Adrenal gland (tissue), 5 donors: ENCODE results near the gene ZDHHC18.

ENCODE experiments used
- POLR2A ChIP-seq, 2 donors: fragments of 450-650 bp; IDR thresholded peaks; one replicate each; pipeline ENCODE4 v1.6.1; 2017; ENCODE audit warnings: antibody characterized with exemption in 2 of 2, mild to moderate bottlenecking in 2 of 2, moderate library complexity in 1 of 2
- TF ChIP-seq, protein P1 (sequence below), 6 experiments: fragments of 450-650 bp in 4 of 6; fragments of 200-600 bp in 2 of 6; sonication (generic) in 1 of 6; IDR thresholded peaks; 1 replicate in 5 of 6; 2 replicates in 1 of 6; pipeline versions ENCODE4 v1.5.1 to v1.8.0; 2016 to 2021; ENCODE audit warnings: antibody characterized with exemption in 6 of 6, mild to moderate bottlenecking in 2 of 6, moderate library complexity in 1 of 6
- donor health status: DM: no; HTN: no; CAD: no.

DNA sequence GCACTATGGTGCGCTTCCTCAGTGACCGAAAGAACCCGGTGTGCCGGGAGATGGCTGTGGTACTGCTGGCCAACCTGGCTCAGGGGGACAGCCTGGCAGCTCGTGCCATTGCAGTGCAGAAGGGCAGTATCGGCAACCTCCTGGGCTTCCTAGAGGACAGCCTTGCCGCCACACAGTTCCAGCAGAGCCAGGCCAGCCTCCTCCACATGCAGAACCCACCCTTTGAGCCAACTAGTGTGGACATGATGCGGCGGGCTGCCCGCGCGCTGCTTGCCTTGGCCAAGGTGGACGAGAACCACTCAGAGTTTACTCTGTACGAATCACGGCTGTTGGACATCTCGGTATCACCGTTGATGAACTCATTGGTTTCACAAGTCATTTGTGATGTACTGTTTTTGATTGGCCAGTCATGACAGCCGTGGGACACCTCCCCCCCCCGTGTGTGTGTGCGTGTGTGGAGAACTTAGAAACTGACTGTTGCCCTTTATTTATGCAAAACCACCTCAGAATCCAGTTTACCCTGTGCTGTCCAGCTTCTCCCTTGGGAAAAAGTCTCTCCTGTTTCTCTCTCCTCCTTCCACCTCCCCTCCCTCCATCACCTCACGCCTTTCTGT is 46.0 kb upstream of the ZDHHC18 start:
- TF ChIP-seq, protein P1, sequence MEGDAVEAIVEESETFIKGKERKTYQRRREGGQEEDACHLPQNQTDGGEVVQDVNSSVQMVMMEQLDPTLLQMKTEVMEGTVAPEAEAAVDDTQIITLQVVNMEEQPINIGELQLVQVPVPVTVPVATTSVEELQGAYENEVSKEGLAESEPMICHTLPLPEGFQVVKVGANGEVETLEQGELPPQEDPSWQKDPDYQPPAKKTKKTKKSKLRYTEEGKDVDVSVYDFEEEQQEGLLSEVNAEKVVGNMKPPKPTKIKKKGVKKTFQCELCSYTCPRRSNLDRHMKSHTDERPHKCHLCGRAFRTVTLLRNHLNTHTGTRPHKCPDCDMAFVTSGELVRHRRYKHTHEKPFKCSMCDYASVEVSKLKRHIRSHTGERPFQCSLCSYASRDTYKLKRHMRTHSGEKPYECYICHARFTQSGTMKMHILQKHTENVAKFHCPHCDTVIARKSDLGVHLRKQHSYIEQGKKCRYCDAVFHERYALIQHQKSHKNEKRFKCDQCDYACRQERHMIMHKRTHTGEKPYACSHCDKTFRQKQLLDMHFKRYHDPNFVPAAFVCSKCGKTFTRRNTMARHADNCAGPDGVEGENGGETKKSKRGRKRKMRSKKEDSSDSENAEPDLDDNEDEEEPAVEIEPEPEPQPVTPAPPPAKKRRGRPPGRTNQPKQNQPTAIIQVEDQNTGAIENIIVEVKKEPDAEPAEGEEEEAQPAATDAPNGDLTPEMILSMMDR (IDR thresholded peaks at IDR 0.05): no peak
- no peak for TF ChIP-seq POLR2A (IDR thresholded peaks at IDR 0.05)
